ENCODE results near the gene CFAP70. TPM values are rescaled to one million over a fixed set of nuclear protein-coding genes. Genes with fewer than 3 reads are reported as not detected.

CFAP70 gene
- total RNA-seq, 2 donors from 2014 or later, result 1.9 to 3.4 TPM

- TF ChIP-seq, protein P1, sequence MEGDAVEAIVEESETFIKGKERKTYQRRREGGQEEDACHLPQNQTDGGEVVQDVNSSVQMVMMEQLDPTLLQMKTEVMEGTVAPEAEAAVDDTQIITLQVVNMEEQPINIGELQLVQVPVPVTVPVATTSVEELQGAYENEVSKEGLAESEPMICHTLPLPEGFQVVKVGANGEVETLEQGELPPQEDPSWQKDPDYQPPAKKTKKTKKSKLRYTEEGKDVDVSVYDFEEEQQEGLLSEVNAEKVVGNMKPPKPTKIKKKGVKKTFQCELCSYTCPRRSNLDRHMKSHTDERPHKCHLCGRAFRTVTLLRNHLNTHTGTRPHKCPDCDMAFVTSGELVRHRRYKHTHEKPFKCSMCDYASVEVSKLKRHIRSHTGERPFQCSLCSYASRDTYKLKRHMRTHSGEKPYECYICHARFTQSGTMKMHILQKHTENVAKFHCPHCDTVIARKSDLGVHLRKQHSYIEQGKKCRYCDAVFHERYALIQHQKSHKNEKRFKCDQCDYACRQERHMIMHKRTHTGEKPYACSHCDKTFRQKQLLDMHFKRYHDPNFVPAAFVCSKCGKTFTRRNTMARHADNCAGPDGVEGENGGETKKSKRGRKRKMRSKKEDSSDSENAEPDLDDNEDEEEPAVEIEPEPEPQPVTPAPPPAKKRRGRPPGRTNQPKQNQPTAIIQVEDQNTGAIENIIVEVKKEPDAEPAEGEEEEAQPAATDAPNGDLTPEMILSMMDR (IDR thresholded peaks at IDR 0.05), result no peak
- no peak overlapping the region for H3K27ac ChIP-seq
- H3K4me1 ChIP-seq (ENCODE audit: control insufficient read depth in 1 of 2, low read depth in 2 of 2), result no peaks in the 10 kb centered on the region
- no peak overlapping the region for H3K4me3 ChIP-seq
- no peak for ATAC-seq (ENCODE audit: insufficient number of reproducible peaks, low FRiP score, low read depth)
- H3K36me3 ChIP-seq, result no peaks in the 10 kb centered on the region
- DNase-seq (ENCODE audit: low spot score), result no peak
- H3K9me3 ChIP-seq, result no peaks in the 10 kb centered on the region
- no peaks in the 10 kb centered on the region for H3K27me3 ChIP-seq (replicated peaks; ENCODE audit: insufficient read depth)
Observed at GRCh38 chr10:73264423-73264822, 94.2 kb downstream of the CFAP70 start.

- TF ChIP-seq, protein P1 (IDR thresholded peaks at IDR 0.05), result no peak
- DNase-seq (ENCODE audit: low spot score), result no peak
- ATAC-seq (ENCODE audit: insufficient number of reproducible peaks, low FRiP score, low read depth), result no peak
Observed at GRCh38 chr10:73263693-73264347, 94.8 kb downstream of the CFAP70 start.

DNA sequence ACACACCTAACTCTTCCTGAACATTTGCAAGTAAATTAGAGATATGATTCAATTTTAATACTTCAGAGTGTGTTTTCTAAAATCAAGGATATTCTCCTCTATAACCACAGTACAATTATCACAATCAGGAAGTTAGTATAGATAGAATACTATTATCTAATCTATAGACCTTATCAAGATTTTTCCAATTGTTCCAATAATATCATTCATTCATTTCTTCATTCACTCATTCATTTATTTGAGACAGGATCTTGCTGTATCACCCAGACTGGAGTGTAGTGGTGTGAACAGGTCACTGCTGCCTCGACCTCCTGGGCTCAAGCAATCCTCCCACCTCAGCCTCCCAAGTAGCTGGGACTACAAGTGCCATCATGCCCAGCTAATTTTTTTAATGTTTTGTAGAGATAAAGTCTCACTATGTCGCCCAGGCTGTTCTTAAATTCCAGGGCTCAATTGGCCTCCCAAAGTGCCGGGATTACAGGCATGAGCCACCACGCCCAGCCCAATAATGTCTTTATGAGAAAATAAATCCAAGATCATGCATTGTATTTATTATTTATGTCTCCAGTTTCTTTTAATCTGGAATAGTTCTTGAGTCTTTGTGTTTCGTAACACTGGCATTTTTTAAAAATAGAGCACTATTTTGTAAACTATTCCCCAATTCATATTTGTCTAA, 95.6 kb downstream of the CFAP70 start:
- no peaks in the 10 kb centered on the region for H3K9me3 ChIP-seq
- ATAC-seq (ENCODE audit: insufficient number of reproducible peaks, low FRiP score, low read depth) (no peak), DNase-seq (ENCODE audit: low spot score) (no peak)
- H3K4me3 ChIP-seq, result no peak overlapping the region
- H3K27ac ChIP-seq, result no peak overlapping the region
- no peaks in the 10 kb centered on the region for H3K36me3 ChIP-seq
- TF ChIP-seq, protein P1 (IDR thresholded peaks at IDR 0.05), result no peak
- H3K27me3 ChIP-seq (replicated peaks; ENCODE audit: insufficient read depth), result no peaks in the 10 kb centered on the region
- no peaks in the 10 kb centered on the region for H3K4me1 ChIP-seq (ENCODE audit: control insufficient read depth in 1 of 2, low read depth in 2 of 2)

More at GRCh38 chr10:73263693-73264347, 94.8 kb downstream of the CFAP70 start:
- Histone ChIP-seq H3K9me3 (no peaks in the 10 kb centered on the region), H3K27me3 (replicated peaks; ENCODE audit: insufficient read depth) (no peaks in the 10 kb centered on the region), H3K27ac (no peak overlapping the region), H3K4me3 (no peak overlapping the region), H3K4me1 (ENCODE audit: control insufficient read depth in 1 of 2, low read depth in 2 of 2) (no peaks in the 10 kb centered on the region), H3K36me3 (no peaks in the 10 kb centered on the region)

DNA sequence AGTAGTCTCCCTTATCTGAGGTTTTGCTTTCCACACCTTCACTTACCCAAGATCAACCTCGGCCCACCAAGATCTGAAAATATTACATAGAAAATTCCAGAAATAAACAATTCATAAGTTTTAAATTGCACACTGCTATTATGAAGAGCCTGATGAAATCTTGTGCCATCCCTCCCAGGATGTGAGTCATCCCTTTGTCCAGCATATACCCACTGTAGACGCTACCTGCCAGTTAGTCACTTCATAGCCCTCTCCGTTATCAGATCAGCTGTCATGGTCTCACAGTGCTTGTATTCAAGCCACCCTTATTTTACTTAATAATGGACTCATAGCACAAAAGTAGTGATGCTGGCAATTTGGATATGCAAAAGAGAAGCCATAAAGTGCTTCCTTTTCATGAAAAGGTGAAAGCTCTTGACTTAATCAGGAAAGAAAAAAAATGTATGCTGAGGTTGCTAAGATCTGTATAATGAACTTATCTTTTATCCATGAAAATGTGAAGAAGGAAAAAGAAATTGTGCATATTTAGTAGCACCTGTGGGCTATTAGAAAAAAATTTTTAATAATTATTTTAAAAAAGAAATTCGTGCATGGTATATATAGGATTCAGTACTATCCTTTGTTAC, 96.4 kb downstream of the CFAP70 start:
- H3K36me3 ChIP-seq, result no peaks in the 10 kb centered on the region

More for the DNA sequence above, 96.4 kb downstream of the CFAP70 start:
- Histone ChIP-seq H3K27me3 (replicated peaks; ENCODE audit: insufficient read depth) (no peaks in the 10 kb centered on the region), H3K27ac (no peak overlapping the region), H3K4me3 (no peak overlapping the region), H3K4me1 (ENCODE audit: control insufficient read depth in 1 of 2, low read depth in 2 of 2) (no peaks in the 10 kb centered on the region), H3K9me3 (no peaks in the 10 kb centered on the region)
- TF ChIP-seq, protein P1 (IDR thresholded peaks at IDR 0.05), result no peak
- no peak for DNase-seq (ENCODE audit: low spot score)
- ATAC-seq (ENCODE audit: insufficient number of reproducible peaks, low FRiP score, low read depth), result no peak
